Ovary (tissue), 9 donors: ENCODE measurements around the gene ACAP2. TPM values are rescaled to one million over a fixed set of nuclear protein-coding genes. Genes with fewer than 3 reads are reported as not detected.
"Not testable (repeated sequence)": the region's sequence is repeated elsewhere in the genome, so short reads cannot be mapped to it uniquely, and the experiment has no call there.

Source experiments
- DNase-seq, 5 donors: peaks; one replicate each; pipeline ENCODE4 v3.0.0-alpha.2; 2019 to 2020
- H3K27ac ChIP-seq, 2 donors: fragments of 200-600 bp; one replicate each; pipeline versions ENCODE4 v1.5.1 to v1.8.0; 2019 to 2022
- H3K27me3 ChIP-seq: fragments of 200-600 bp; one replicate; pipeline ENCODE4 v1.8.0; 2022
- H3K36me3 ChIP-seq: fragments of 200-600 bp; sonication (generic); one replicate; pipeline ENCODE4 v1.5.1; 2019
- H3K4me1 ChIP-seq: one replicate; pipeline ENCODE4 v1.8.1; 2013; ENCODE audit warnings: mild to moderate bottlenecking, moderate library complexity; ENCODE audit not compliant: insufficient read depth
- H3K4me3 ChIP-seq: fragments of 200-600 bp; sonication (generic); one replicate; pipeline ENCODE4 v1.5.1; 2017
- H3K9me3 ChIP-seq, 2 donors: fragments of 200-600 bp in 1 of 2; sonication (generic) in 1 of 2; one replicate each; pipeline versions ENCODE4 v1.5.1 to v1.8.1; 2013 to 2019; ENCODE audit warnings: mild to moderate bottlenecking in 1 of 2, moderate library complexity in 1 of 2
- EP300 ChIP-seq: sonication (generic); formaldehyde crosslinking; IDR thresholded peaks from one replicate; pipeline ENCODE4 v1.6.1; 2017; ENCODE audit warnings: antibody characterized with exemption
- POLR2A ChIP-seq: fragments of 450-650 bp; IDR thresholded peaks from one replicate; pipeline ENCODE4 v1.6.1; 2017; ENCODE audit warnings: antibody characterized with exemption, mild to moderate bottlenecking, moderate library complexity
- WGBS, 3 donors: extraction: QIAGEN DNeasy Blood & Tissue Kit in 1 of 3; methylation state at CpG; one replicate each; pipeline versions ENCODE4 v1.1.5 to v1.1.7; 2013 to 2017; 5-methylcytosine and 5-hydroxymethylcytosine counted together
- intact Hi-C, 4 donors: fragments of 100-400 bp; cut with DNase I; formaldehyde crosslinking; loops; one replicate each; pipeline versions ENCODE4 v1.11.0 to v1.15.1; 2022 to 2023
- polyA plus RNA-seq, 2 donors: library from polyadenylated mRNA; stranded (reverse); fragments of 200-250 nt in 1 of 2; fragments of 350-450 nt in 1 of 2; fragmentation: Illumina TruSeq in 1 of 2; extraction: RNeasy Lipid Tissue Mini Kit (QIAGEN cat#74804) in 1 of 2; gene quantifications; one replicate each; pipeline ENCODE4 v1.2.3, GENCODE V29; 2013 to 2014
- total RNA-seq, 7 donors: library from RNA; depleted of rRNA in 2 of 7; stranded (reverse); fragments of >200 nt in 2 of 7; fragmentation: NEBNext Ultra II Directional in 3 of 7; extraction: Animal tissue kit (Norgen Biotek cat#: 25700) in 3 of 7; gene quantifications; one replicate each; pipeline versions ENCODE4 v1.1.0 to v1.2.4, GENCODE V29; 2016 to 2023
- TF ChIP-seq, protein P1 (sequence below), 3 donors: fragments of 450-650 bp in 2 of 3; fragments of 200-600 bp in 1 of 3; IDR thresholded peaks; one replicate each; pipeline versions ENCODE4 v1.5.1 to v1.8.0; 2016 to 2022; ENCODE audit warnings: antibody characterized with exemption in 3 of 3, mild to moderate bottlenecking in 1 of 3
- donor health status: DM: no; HTN: no; CAD: no; lungs with moderate emphysema.
- donor health status: DM: no; HTN: no; CAD: no.
- donor health status: Bipolar disorder and iron deficiency.
- donor health status: DM: yes; HTN: yes; CAD: no.
- donor health status: DM: no; HTN: no; CAD: no.
- donor health status: DM: yes; HTN: yes; CAD: no.

ACAP2 gene
- total and polyA plus RNA-seq, 9 donors: 15.1 to 66.8 (median 49.4) TPM

DNA sequence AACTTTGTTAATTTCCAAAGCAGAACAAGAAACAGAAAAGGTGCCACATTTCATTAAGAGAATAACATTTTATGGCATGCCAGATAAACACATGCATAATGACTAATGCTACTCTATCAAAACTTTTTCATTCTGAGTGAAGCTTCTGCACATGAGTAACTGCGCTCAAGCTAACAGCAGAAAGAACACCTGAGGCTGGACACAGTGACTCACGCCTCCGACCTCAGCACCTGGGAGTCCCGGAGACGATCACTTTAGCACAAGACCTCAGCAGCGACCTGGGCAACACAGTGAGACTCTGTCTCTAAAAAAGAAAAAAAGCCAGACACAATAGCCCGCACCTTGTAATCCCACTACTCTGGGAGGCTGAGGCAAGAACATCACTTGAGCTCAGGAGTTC, 70.6 kb downstream of the ACAP2 start:
- intact Hi-C loops: no loop called here
- no peaks in the 10 kb centered on the region for H3K9me3 ChIP-seq
- H3K4me1 ChIP-seq: no peaks in the 10 kb centered on the region
- DNase-seq: no peak
- no peak overlapping the region for H3K4me3 ChIP-seq
- WGBS, 3 donors: 96 to 98% (median 98%) methylated on average over 7 of the region's 7 CpGs
- no peak for TF ChIP-seq POLR2A
- TF ChIP-seq, protein P1, sequence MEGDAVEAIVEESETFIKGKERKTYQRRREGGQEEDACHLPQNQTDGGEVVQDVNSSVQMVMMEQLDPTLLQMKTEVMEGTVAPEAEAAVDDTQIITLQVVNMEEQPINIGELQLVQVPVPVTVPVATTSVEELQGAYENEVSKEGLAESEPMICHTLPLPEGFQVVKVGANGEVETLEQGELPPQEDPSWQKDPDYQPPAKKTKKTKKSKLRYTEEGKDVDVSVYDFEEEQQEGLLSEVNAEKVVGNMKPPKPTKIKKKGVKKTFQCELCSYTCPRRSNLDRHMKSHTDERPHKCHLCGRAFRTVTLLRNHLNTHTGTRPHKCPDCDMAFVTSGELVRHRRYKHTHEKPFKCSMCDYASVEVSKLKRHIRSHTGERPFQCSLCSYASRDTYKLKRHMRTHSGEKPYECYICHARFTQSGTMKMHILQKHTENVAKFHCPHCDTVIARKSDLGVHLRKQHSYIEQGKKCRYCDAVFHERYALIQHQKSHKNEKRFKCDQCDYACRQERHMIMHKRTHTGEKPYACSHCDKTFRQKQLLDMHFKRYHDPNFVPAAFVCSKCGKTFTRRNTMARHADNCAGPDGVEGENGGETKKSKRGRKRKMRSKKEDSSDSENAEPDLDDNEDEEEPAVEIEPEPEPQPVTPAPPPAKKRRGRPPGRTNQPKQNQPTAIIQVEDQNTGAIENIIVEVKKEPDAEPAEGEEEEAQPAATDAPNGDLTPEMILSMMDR (IDR thresholded peaks at IDR 0.05): no peak
- no peak for TF ChIP-seq EP300
- H3K36me3 ChIP-seq: no peaks in the 10 kb centered on the region
- H3K27ac ChIP-seq: no peak overlapping the region
- H3K27me3 ChIP-seq: no peaks in the 10 kb centered on the region

DNA sequence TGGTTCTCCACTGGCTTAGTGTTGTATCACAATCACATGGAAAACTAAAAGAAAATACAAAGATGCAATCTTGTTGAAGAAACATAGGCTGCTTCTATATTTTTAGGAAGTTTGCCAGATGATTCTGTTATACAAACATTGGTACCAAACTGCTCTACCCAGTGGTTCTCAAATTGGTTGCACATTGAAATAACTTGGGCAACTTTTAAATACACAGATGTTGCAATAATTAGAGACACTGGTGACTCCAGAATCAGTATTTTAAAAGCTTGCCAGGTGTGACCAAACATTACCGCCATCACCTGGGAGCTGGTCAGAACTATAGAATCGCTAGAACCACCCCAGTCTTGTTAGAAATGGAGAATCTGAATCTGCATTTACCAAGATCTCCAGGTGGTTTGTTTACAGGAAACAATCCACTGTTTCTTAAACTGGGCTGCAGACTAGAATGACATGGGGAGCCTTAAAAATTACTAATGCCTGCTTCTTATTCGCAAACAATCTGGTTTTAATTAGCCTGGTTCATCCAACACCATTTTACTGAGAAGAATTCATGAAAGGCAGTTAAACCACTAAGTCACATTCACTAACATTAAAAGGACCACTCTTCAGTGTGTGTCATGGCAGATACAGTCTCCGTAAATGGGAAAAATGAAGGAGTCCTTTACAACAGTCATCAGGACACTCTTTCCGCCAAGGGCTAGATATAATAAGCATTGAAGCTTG, 76.5 kb downstream of the ACAP2 start:
- Histone ChIP-seq H3K4me1 (no peaks in the 10 kb centered on the region), H3K4me3 (no peak overlapping the region), H3K27me3 (no peaks in the 10 kb centered on the region), H3K36me3 (no peaks in the 10 kb centered on the region), H3K9me3 (no peaks in the 10 kb centered on the region), H3K27ac (no peak overlapping the region)
- no peak for DNase-seq
- WGBS, 3 donors: 95 to 97% (median 95%) methylated on average over 5 of the region's 5 CpGs
- TF ChIP-seq, protein P1 (IDR thresholded peaks at IDR 0.05): no peak
- TF ChIP-seq EP300 (no peak), POLR2A (no peak)
- intact Hi-C loops: no loop called here

DNA sequence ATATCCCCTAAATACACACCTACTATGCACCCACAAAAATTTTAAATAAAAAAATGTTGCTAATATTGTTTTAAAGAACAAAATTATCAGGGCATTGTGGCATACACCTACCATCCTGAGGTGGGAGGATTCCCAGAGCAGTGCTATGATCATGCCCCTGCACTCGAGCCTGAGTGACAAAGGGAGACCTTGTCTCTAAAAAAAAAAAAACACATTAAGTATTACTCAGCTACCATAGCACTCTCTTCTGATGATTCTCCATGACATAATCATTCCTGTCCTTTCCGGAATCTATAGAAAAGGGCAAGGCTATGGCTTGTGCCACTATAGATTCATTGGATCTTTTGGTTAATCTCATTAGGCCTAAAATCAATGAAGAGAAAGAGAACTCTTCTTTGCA, 77.4 kb downstream of the ACAP2 start:
- Histone ChIP-seq H3K36me3 (no peaks in the 10 kb centered on the region), H3K9me3 (no peaks in the 10 kb centered on the region), H3K4me3 (no peak overlapping the region), H3K27ac (no peak overlapping the region), H3K4me1 (no peaks in the 10 kb centered on the region), H3K27me3 (no peaks in the 10 kb centered on the region)
- TF ChIP-seq, protein P1 (IDR thresholded peaks at IDR 0.05): no peak
- TF ChIP-seq EP300 (no peak), POLR2A (no peak)
- intact Hi-C loops: no loop called here
- WGBS, 3 donors: 96 to 98% (median 97%) methylated on average over 2 of the region's 2 CpGs
- no peak for DNase-seq

DNA sequence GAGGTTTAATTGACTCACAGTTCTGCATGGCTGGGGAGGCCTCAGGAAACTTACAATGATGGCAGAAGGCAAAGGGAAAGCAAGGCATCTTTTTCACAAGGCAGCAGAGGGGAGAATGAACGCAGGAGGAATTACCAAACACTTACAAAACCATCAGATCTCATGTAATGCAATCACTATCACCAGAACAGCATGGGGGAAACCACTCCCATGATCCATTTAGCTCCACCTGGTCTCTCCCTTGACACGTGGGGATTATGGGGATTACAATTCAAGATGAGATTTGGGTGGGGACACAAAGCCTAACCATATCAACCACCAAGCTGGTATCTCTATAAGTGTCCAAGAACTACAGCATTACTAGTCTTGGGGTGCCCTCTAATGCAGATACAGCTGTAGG, 85.0 kb downstream of the ACAP2 start:
- H3K4me3 ChIP-seq, H3K27ac ChIP-seq, intact Hi-C loops, H3K27me3 ChIP-seq, H3K36me3 ChIP-seq, H3K4me1 ChIP-seq, DNase-seq, H3K9me3 ChIP-seq: not testable (repeated sequence)
- WGBS, 3 donors: 82 to 89% (median 86%) methylated on average over 2 of the region's 2 CpGs
